T-helper 1 cell treated with Interleukin-12 subunit alpha and Interleukin-12 subunit beta and Interleukin-4 antibody, amounts not matched to agents 30 μg/mL and 1 μg/mL, for 36 hours (primary cell): ENCODE measurements around the gene RNF223.

Source experiments
- H3K27ac Mint-ChIP-seq: one replicate; pipeline ENCODE4 v1.8.0; 2021; ENCODE audit warnings: mild to moderate bottlenecking, mixed read lengths
- H3K27me3 Mint-ChIP-seq: one replicate; pipeline ENCODE4 v1.8.0; 2021; ENCODE audit warnings: low read depth, mixed read lengths
- H3K36me3 Mint-ChIP-seq: one replicate; pipeline ENCODE4 v1.8.0; 2021; ENCODE audit warnings: low read depth, mixed read lengths
- H3K4me1 Mint-ChIP-seq: one replicate; pipeline ENCODE4 v1.8.0; 2021; ENCODE audit warnings: low read depth, mixed read lengths
- H3K4me3 Mint-ChIP-seq: one replicate; pipeline ENCODE4 v1.8.0; 2021; ENCODE audit warnings: mild to moderate bottlenecking, moderate library complexity, mixed read lengths
- H3K9me3 Mint-ChIP-seq: one replicate; pipeline ENCODE4 v1.8.0; 2021; ENCODE audit warnings: mixed read lengths

The RNF223 gene

DNA sequence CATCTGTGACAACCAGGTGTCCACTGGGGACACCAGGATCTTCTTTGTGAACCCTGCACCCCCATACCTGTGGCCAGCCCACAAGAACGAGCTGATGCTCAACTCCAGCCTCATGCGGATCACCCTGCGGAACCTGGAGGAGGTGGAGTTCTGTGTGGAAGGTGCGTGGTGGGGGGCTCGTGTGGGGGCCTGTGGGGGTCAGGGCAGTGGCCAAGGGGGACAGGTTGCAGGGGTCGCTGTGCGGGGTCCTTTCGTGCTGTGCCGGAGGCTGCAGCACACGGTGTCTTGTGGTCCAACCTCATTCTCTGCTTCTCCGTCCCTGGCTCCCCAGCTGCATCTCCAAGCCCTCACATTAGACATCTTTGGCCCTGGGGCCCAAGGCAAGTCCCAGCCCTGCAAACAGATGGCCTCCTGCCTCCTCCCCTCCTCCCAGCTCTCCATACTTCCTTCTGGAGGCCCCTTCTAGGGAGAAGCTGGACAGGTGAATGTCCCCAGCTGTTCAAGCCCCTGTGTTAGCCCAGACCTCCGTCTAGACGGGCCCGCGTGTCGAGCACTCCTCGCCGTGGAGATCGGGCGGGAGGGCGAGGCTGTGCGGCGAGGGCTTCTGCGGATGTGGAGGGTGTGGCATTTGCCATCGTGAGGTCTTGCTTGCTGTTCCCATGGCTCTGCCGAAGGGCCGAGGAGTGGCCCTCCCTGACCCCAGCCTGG lies 51.6 kb downstream of the RNF223 start:
- Mint-ChIP-seq H3K4me1 (peaks cover 5% of the 10 kb centered on the region), H3K9me3 (no peaks in the 10 kb centered on the region), H3K4me3 (peak overlapping the region; percentile 51), H3K27ac (no peak overlapping the region), H3K36me3 (peaks cover under 1% of the 10 kb centered on the region), H3K27me3 (peaks cover 10% of the 10 kb centered on the region)

DNA sequence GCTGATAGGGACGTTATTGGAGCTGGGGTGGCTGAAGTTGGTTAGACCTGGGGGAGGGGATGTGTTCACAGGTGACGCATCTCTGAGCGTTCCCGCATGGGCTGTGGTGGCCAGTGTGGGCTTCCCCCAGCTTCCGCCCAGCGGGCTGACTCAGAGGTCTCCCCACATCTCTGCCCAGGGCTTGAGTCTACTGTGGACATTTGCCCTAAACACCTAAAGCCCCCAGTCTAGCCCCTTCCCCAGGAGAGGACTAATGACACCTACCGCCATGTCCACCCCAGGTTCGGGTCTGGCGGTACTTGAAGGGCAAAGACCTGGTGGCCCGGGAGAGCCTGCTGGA lies 52.2 kb downstream of the RNF223 start:
- Mint-ChIP-seq H3K9me3 (no peaks in the 10 kb centered on the region), H3K27me3 (peaks cover 10% of the 10 kb centered on the region), H3K27ac (no peak overlapping the region), H3K36me3 (peaks cover 6% of the 10 kb centered on the region), H3K4me3 (no peak overlapping the region), H3K4me1 (peaks cover 10% of the 10 kb centered on the region)

DNA sequence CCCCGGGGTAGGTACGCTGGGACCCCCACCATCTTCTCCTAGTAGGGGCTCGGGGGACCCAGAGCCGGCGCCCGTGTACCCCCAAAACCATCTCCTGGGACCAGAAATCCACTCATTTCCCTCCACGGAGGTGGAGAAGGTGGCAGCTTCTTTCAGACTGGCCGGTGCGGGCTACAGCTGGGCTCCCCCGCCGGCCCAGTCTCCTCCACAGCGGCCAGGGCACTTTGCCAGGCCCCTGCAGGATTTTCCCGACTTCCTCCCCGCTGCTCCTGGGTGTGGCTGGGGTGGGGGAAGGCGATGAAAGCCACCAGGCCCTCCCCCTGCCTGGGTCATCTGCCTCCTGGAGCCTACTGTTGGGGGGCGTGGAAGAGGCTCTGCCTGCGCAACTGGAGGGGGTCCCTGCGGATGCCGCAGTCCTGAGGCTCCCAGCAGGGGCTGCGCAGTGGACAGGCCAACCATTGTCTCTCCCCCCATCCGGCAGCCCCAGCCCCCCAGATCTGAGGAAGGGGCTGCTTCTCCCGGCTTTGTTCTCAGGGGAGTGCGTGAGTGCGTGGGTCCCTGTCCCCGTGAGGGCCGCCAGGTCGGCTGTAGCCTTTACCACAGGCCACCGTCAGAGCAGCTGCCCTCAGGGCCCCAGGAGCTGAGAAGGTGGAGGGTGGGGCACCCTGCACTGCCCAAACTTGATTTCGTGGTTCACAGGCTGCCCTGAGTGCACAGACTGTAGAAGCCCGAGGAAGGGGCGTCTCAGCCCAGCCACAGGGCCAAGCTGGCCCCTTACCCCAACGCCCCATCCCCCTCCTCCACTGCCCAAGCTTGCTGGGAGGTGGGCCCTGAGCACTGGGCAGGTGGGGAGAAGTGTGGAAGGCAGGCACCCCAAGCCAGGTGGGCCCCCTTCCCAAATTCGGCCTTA lies 52.8 kb downstream of the RNF223 start:
- Mint-ChIP-seq H3K9me3 (no peaks in the 10 kb centered on the region), H3K4me3 (peak overlapping the region; percentile 60), H3K27ac (no peak overlapping the region), H3K27me3 (peaks cover 10% of the 10 kb centered on the region), H3K36me3 (peaks cover 6% of the 10 kb centered on the region), H3K4me1 (peaks cover 10% of the 10 kb centered on the region)
